K562 (cell line): Measurements from ENCODE around the gene RNF167. TPM values are rescaled to one million over a fixed set of nuclear protein-coding genes. Genes with fewer than 3 reads are reported as not detected.
A peak's percentile ranks its signal among the peaks of the same experiment; 100 is the strongest.

Experiments used
- ARNT ChIP-seq, 2 experiments: fragments of 450-650 bp; IDR thresholded peaks; 2 replicates each; pipeline ENCODE4 v1.6.1; 2016; ENCODE audit warnings: mild to moderate bottlenecking in 1 of 2
- FOSL1 ChIP-seq: fragments of 200-800 bp; sonication (Bioruptor generic); conservative IDR thresholded peaks from 2 replicates; pipeline ENCODE4 v1.6.1; 2016; ENCODE audit warnings: missing genetic modification characterization, missing compliant biosample characterization
- KHSRP ChIP-seq: fragments of 450-650 bp; IDR thresholded peaks from 2 replicates; pipeline ENCODE4 v1.6.1; 2017
- KLF6 ChIP-seq: fragments of 250-450 bp; sonication (Bioruptor Pico); IDR thresholded peaks from 2 replicates; pipeline ENCODE4 v1.4.0; 2020; ENCODE audit warnings: mild to moderate bottlenecking, moderate library complexity, borderline replicate concordance
- PHTF2 ChIP-seq: fragments of 250-450 bp; sonication (Bioruptor Pico); IDR thresholded peaks from 2 replicates; pipeline ENCODE4 v1.5.0; 2021; ENCODE audit warnings: mild to moderate bottlenecking
- POLR2AphosphoS2 ChIP-seq: IDR thresholded peaks from 2 replicates; pipeline ENCODE4 v1.6.1; 2012; ENCODE audit warnings: low read length, improper control_type of control experiment
- PTBP1 ChIP-seq: fragments of 200-400 bp; formaldehyde crosslinking; IDR thresholded peaks from 2 replicates; pipeline ENCODE4 v1.6.1; 2017; ENCODE audit warnings: low read depth, low read length
- RBFOX2 ChIP-seq: fragments of 200-400 bp; formaldehyde crosslinking; IDR thresholded peaks from 2 replicates; pipeline ENCODE4 v1.6.1; 2017; ENCODE audit warnings: low read depth, mild to moderate bottlenecking, low read length, moderate library complexity
- RBM25 ChIP-seq: fragments of 200-400 bp; formaldehyde crosslinking; IDR thresholded peaks from 2 replicates; pipeline ENCODE4 v1.6.1; 2018; ENCODE audit warnings: low read length, low read depth, moderate library complexity; ENCODE audit not compliant: severe bottlenecking
- SLC30A9 ChIP-seq: fragments of 250-450 bp; sonication (Bioruptor Pico); IDR thresholded peaks from 2 replicates; pipeline ENCODE4 v1.8.0; 2022; ENCODE audit warnings: mild to moderate bottlenecking, moderate library complexity
- SOX6 ChIP-seq: fragments of 450-650 bp; IDR thresholded peaks from 2 replicates; pipeline ENCODE4 v1.6.1; 2014; ENCODE audit warnings: mild to moderate bottlenecking
- ZC3H8 ChIP-seq: fragments of 450-650 bp; IDR thresholded peaks from 2 replicates; pipeline ENCODE4 v1.6.1; 2017
- ZNF444 ChIP-seq: fragments of 250-450 bp; sonication (Bioruptor Pico); IDR thresholded peaks from 2 replicates; pipeline ENCODE4 v1.4.0; 2020; ENCODE audit warnings: mild to moderate bottlenecking, moderate library complexity
- ZNF695 ChIP-seq: fragments of 450-650 bp; formaldehyde crosslinking; IDR thresholded peaks from 2 replicates; pipeline ENCODE4 v1.4.0; 2020; ENCODE audit warnings: mild to moderate bottlenecking, moderate library complexity
- ZNF76 ChIP-seq: fragments of 250-450 bp; sonication (Bioruptor Pico); IDR thresholded peaks from 2 replicates; pipeline ENCODE4 v1.4.0; 2020; ENCODE audit warnings: mild to moderate bottlenecking, moderate library complexity, borderline replicate concordance
- ZNF766 ChIP-seq: fragments of 200-800 bp; sonication (Bioruptor generic); conservative IDR thresholded peaks from 2 replicates; pipeline ENCODE4 v1.6.1; 2016; ENCODE audit warnings: missing genetic modification characterization, missing compliant biosample characterization
- polyA plus RNA-seq, 8 experiments: library from polyadenylated mRNA; depleted of rRNA in 4 of 8; stranded (reverse) in 5 of 8; unstranded in 3 of 8; fragments of >200 nt; fragmentation: Nextera tagmentation in 2 of 8; fragmentation: Illumina TruSeq in 1 of 8; extraction: Ambion mirVana in 2 of 8; extraction: Trizol in 1 of 8; gene quantifications; 2 replicates each; pipeline versions ENCODE4 v1.2.1 to v1.2.3, GENCODE V29; 2011 to 2014; ENCODE audit warnings: inconsistent platforms in 1 of 8, missing spikeins in 1 of 8
- total RNA-seq, 7 experiments: library from RNA; depleted of rRNA in 6 of 7; stranded (reverse); fragments of >200 nt in 6 of 7; fragmentation: Illumina TruSeq in 2 of 7; extraction: Trizol in 2 of 7; gene quantifications; 2 replicates each; pipeline versions ENCODE4 v1.2.1 to v1.2.3, GENCODE V29; 2011 to 2021; ENCODE audit warnings: low replicate concordance in 1 of 7
- TF ChIP-seq, protein P1 (sequence below), 2 experiments: fragments of 450-650 bp; IDR thresholded peaks; 2 replicates each; pipeline ENCODE4 v1.6.1; 2016
- TF ChIP-seq, protein P2 (sequence below), 3 experiments: fragments of 200-800 bp in 1 of 3; fragments of 250-450 bp in 1 of 3; fragments of 450-650 bp in 1 of 3; sonication (Bioruptor Pico) in 1 of 3; sonication (Bioruptor generic) in 1 of 3; formaldehyde crosslinking in 1 of 3; IDR thresholded peaks; 2 replicates each; pipeline versions ENCODE4 v1.6.1 to v1.8.0; 2016 to 2022; ENCODE audit warnings: mild to moderate bottlenecking in 2 of 3, missing genetic modification characterization in 2 of 3, missing compliant biosample characterization in 1 of 3, moderate library complexity in 1 of 3
- TF ChIP-seq, protein P3 (sequence below): IDR thresholded peaks from 2 replicates; pipeline ENCODE4 v1.6.1; 2011; ENCODE audit warnings: borderline replicate concordance, low read depth, mild to moderate bottlenecking, moderate library complexity, low read length; ENCODE audit not compliant: insufficient read depth, poor library complexity, severe bottlenecking
- TF ChIP-seq, protein P4 (sequence below): fragments of 450-650 bp; IDR thresholded peaks from 2 replicates; pipeline ENCODE4 v1.7.0; 2016; ENCODE audit warnings: borderline replicate concordance

RNF167 gene
- total and polyA plus RNA-seq, 9 of the 15 experiments (the other 6 are each of a cell fraction or from before 2014, with no cell fraction given) = 16.5 to 143 (median 45.5) TPM

DNA sequence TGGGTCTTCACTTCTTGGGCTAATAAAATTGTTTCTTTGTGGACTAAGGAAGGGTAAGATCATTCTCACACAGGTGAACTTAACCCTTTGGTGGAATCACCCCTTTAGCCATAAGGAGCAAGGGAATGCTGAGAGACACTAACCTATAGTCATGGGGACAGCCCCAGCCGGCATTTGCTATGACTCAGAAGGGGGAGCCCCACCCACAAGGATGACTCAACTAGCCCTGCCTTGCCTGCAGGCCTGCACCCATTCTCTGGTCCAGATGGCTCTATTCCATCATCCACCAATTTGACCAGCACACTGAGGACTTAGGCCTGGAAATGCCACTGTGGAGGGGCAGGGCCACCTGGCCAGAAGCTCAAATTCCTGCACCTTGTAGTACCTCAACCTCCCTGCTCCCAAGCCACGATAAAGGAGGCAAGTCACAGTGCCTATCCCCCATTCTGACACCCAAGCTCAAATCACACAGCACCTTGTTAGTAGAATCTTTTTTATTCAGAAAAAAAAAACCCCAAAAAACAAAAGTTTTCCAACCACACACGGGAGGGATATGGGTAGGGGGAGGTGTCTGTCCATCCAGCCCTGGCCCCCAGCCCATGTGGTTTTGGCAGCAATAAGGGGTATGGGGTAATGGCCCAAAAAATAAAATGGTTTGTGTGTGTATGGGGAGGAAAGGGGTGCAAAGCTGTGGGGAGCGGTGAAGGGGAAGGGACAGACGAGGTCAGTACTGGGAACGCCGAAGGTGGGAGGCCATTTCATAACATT is 5.3 kb downstream of the RNF167 start (continued):
- TF ChIP-seq, protein P1, sequence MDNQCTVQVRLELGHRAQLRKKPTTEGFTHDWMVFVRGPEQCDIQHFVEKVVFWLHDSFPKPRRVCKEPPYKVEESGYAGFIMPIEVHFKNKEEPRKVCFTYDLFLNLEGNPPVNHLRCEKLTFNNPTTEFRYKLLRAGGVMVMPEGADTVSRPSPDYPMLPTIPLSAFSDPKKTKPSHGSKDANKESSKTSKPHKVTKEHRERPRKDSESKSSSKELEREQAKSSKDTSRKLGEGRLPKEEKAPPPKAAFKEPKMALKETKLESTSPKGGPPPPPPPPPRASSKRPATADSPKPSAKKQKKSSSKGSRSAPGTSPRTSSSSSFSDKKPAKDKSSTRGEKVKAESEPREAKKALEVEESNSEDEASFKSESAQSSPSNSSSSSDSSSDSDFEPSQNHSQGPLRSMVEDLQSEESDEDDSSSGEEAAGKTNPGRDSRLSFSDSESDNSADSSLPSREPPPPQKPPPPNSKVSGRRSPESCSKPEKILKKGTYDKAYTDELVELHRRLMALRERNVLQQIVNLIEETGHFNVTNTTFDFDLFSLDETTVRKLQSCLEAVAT (IDR thresholded peaks at IDR 0.05) = 0 out of 4 replicates have a peak, but pooled peaks of 1 of the 2 experiments have one; percentile 19
- TF ChIP-seq ZNF695 (CRISPR knock-in tag) (no peak), RBM25 (no peak), ZC3H8 (no peak), RBFOX2 (0 out of 2 replicates have a peak, but pooled peaks have one; percentile 8), ZNF76 (no peak), PHTF2 (CRISPR knock-in tag) (no peak), PTBP1 (no peak), ZNF444 (no peak), KHSRP (no peak), ZNF766 (no peak), SOX6 (no peak), KLF6 (no peak), POLR2AphosphoS2 (peak; percentile 85), FOSL1 (tag) (peak; percentile 97), SLC30A9 (CRISPR knock-in tag) (no peak), ARNT (IDR thresholded peaks at IDR 0.05) (no peak)
- TF ChIP-seq, protein P2, sequence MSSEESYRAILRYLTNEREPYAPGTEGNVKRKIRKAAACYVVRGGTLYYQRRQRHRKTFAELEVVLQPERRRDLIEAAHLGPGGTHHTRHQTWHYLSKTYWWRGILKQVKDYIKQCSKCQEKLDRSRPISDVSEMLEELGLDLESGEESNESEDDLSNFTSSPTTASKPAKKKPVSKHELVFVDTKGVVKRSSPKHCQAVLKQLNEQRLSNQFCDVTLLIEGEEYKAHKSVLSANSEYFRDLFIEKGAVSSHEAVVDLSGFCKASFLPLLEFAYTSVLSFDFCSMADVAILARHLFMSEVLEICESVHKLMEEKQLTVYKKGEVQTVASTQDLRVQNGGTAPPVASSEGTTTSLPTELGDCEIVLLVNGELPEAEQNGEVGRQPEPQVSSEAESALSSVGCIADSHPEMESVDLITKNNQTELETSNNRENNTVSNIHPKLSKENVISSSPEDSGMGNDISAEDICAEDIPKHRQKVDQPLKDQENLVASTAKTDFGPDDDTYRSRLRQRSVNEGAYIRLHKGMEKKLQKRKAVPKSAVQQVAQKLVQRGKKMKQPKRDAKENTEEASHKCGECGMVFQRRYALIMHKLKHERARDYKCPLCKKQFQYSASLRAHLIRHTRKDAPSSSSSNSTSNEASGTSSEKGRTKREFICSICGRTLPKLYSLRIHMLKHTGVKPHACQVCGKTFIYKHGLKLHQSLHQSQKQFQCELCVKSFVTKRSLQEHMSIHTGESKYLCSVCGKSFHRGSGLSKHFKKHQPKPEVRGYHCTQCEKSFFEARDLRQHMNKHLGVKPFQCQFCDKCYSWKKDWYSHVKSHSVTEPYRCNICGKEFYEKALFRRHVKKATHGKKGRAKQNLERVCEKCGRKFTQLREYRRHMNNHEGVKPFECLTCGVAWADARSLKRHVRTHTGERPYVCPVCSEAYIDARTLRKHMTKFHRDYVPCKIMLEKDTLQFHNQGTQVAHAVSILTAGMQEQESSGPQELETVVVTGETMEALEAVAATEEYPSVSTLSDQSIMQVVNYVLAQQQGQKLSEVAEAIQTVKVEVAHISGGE (CRISPR knock-in tag; IDR thresholded peaks at IDR 0.05) = no peak
- TF ChIP-seq, protein P3, sequence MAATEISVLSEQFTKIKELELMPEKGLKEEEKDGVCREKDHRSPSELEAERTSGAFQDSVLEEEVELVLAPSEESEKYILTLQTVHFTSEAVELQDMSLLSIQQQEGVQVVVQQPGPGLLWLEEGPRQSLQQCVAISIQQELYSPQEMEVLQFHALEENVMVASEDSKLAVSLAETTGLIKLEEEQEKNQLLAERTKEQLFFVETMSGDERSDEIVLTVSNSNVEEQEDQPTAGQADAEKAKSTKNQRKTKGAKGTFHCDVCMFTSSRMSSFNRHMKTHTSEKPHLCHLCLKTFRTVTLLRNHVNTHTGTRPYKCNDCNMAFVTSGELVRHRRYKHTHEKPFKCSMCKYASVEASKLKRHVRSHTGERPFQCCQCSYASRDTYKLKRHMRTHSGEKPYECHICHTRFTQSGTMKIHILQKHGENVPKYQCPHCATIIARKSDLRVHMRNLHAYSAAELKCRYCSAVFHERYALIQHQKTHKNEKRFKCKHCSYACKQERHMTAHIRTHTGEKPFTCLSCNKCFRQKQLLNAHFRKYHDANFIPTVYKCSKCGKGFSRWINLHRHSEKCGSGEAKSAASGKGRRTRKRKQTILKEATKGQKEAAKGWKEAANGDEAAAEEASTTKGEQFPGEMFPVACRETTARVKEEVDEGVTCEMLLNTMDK = no peak
- TF ChIP-seq, protein P4, sequence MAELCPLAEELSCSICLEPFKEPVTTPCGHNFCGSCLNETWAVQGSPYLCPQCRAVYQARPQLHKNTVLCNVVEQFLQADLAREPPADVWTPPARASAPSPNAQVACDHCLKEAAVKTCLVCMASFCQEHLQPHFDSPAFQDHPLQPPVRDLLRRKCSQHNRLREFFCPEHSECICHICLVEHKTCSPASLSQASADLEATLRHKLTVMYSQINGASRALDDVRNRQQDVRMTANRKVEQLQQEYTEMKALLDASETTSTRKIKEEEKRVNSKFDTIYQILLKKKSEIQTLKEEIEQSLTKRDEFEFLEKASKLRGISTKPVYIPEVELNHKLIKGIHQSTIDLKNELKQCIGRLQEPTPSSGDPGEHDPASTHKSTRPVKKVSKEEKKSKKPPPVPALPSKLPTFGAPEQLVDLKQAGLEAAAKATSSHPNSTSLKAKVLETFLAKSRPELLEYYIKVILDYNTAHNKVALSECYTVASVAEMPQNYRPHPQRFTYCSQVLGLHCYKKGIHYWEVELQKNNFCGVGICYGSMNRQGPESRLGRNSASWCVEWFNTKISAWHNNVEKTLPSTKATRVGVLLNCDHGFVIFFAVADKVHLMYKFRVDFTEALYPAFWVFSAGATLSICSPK = no peak
